ENCODE results near the gene MEF2A.

- no peak for TF ChIP-seq EZH2 (IDR thresholded peaks at IDR 0.05; ENCODE audit: insufficient read depth, low read length)
- TF ChIP-seq, protein P1, sequence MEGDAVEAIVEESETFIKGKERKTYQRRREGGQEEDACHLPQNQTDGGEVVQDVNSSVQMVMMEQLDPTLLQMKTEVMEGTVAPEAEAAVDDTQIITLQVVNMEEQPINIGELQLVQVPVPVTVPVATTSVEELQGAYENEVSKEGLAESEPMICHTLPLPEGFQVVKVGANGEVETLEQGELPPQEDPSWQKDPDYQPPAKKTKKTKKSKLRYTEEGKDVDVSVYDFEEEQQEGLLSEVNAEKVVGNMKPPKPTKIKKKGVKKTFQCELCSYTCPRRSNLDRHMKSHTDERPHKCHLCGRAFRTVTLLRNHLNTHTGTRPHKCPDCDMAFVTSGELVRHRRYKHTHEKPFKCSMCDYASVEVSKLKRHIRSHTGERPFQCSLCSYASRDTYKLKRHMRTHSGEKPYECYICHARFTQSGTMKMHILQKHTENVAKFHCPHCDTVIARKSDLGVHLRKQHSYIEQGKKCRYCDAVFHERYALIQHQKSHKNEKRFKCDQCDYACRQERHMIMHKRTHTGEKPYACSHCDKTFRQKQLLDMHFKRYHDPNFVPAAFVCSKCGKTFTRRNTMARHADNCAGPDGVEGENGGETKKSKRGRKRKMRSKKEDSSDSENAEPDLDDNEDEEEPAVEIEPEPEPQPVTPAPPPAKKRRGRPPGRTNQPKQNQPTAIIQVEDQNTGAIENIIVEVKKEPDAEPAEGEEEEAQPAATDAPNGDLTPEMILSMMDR (IDR thresholded peaks at IDR 0.05; ENCODE audit: insufficient read depth, low read depth, low read length), result no peak
Observed at GRCh38 chr15:99702895-99703602, 137.3 kb downstream of the MEF2A start.
